ENCODE data around the gene RMND5B. TPM values are rescaled to one million over a fixed set of nuclear protein-coding genes. Genes with fewer than 3 reads are reported as not detected.

Gene RMND5B
- total and polyA plus RNA-seq, 4 donors: 24.4 to 46.1 (median 36.1) TPM

GRCh38 chr5:178187014-178187413 is 56.2 kb downstream of the RMND5B start, which contains the start of gene GMCL2:
Gene GMCL2, minus strand, starts transcription at chr5:178187371. Its CDS starts 72 bp downstream, at chr5:178187299.
- WGBS, 2 donors: 78 to 92% methylated on average over 27 of the region's 27 CpGs
- Histone ChIP-seq H3K4me3 (no peak within 1 kb of the TSS), H3K9ac (ENCODE audit: insufficient read depth in 1 of 2, low read length in 2 of 2) (no peak within 1 kb of the TSS), H3K36me3 (ENCODE audit: control insufficient read depth in 4 of 4, insufficient read depth in 4 of 4, low read length in 4 of 4) (no peaks in the 10 kb centered on the region), H3K27me3 (ENCODE audit: control insufficient read depth in 3 of 3, insufficient read depth in 3 of 3, low read length in 2 of 3) (no peaks in the 10 kb centered on the region), H3K4me1 (ENCODE audit: control insufficient read depth in 5 of 5, insufficient read depth in 5 of 5, low read length in 5 of 5) (no peaks in the 10 kb centered on the region), H3K9me3 (ENCODE audit: control insufficient read depth in 4 of 4, insufficient read depth in 3 of 4, low read length in 3 of 4) (no peaks in the 10 kb centered on the region), H3K27ac (ENCODE audit: low read depth in 1 of 2, low read length in 1 of 2) (no peak within 1 kb of the TSS)
- DNase-seq: no peak
- no peak for ATAC-seq (ENCODE audit: insufficient read depth, low FRiP score)
- TF ChIP-seq CTCF (IDR thresholded peaks at IDR 0.05; ENCODE audit: control extremely low read depth, extremely low read depth): no peak

GRCh38 chr5:178189433-178189832 is 58.6 kb downstream of the RMND5B start:
- Histone ChIP-seq H3K9me3 (ENCODE audit: control insufficient read depth in 4 of 4, insufficient read depth in 3 of 4, low read length in 3 of 4) (no peaks in the 10 kb centered on the region), H3K4me3 (no peak overlapping the region), H3K36me3 (ENCODE audit: control insufficient read depth in 4 of 4, insufficient read depth in 4 of 4, low read length in 4 of 4) (no peaks in the 10 kb centered on the region), H3K27ac (ENCODE audit: low read depth in 1 of 2, low read length in 1 of 2) (no peak overlapping the region), H3K4me1 (ENCODE audit: control insufficient read depth in 5 of 5, insufficient read depth in 5 of 5, low read length in 5 of 5) (no peaks in the 10 kb centered on the region), H3K9ac (ENCODE audit: insufficient read depth in 1 of 2, low read length in 2 of 2) (no peak overlapping the region), H3K27me3 (ENCODE audit: control insufficient read depth in 3 of 3, insufficient read depth in 3 of 3, low read length in 2 of 3) (no peaks in the 10 kb centered on the region)
- 43 to 71% methylated on average over 2 of the region's 2 CpGs for WGBS, 2 donors
- DNase-seq: no peak
- TF ChIP-seq CTCF (IDR thresholded peaks at IDR 0.05; ENCODE audit: control extremely low read depth, extremely low read depth): no peak
- no peak for ATAC-seq (ENCODE audit: insufficient read depth, low FRiP score)

GRCh38 chr5:178191661-178192060 is 60.8 kb downstream of the RMND5B start:
- TF ChIP-seq CTCF (IDR thresholded peaks at IDR 0.05; ENCODE audit: control extremely low read depth, extremely low read depth): no peak
- no peaks in the 10 kb centered on the region for H3K4me1 ChIP-seq (ENCODE audit: control insufficient read depth in 5 of 5, insufficient read depth in 5 of 5, low read length in 5 of 5)
- H3K9me3 ChIP-seq (ENCODE audit: control insufficient read depth in 4 of 4, insufficient read depth in 3 of 4, low read length in 3 of 4): no peaks in the 10 kb centered on the region
- H3K4me3 ChIP-seq: no peak overlapping the region
- DNase-seq (no peak), ATAC-seq (ENCODE audit: insufficient read depth, low FRiP score) (no peak)
- no peak overlapping the region for H3K27ac ChIP-seq (ENCODE audit: low read depth in 1 of 2, low read length in 1 of 2)
- 81 to 85% methylated on average over 4 of the region's 4 CpGs for WGBS, 2 donors
- H3K9ac ChIP-seq (ENCODE audit: insufficient read depth in 1 of 2, low read length in 2 of 2): no peak overlapping the region
- no peaks in the 10 kb centered on the region for H3K36me3 ChIP-seq (ENCODE audit: control insufficient read depth in 4 of 4, insufficient read depth in 4 of 4, low read length in 4 of 4)
- no peaks in the 10 kb centered on the region for H3K27me3 ChIP-seq (ENCODE audit: control insufficient read depth in 3 of 3, insufficient read depth in 3 of 3, low read length in 2 of 3)

- TF ChIP-seq CTCF (IDR thresholded peaks at IDR 0.05; ENCODE audit: control extremely low read depth, extremely low read depth): no peak
- no peak overlapping the region for H3K4me3 ChIP-seq
- ATAC-seq (ENCODE audit: insufficient read depth, low FRiP score) (no peak), DNase-seq (no peak)
- H3K4me1 ChIP-seq (ENCODE audit: control insufficient read depth in 5 of 5, insufficient read depth in 5 of 5, low read length in 5 of 5): no peaks in the 10 kb centered on the region
- H3K9me3 ChIP-seq (ENCODE audit: control insufficient read depth in 4 of 4, insufficient read depth in 3 of 4, low read length in 3 of 4): no peaks in the 10 kb centered on the region
- no peaks in the 10 kb centered on the region for H3K36me3 ChIP-seq (ENCODE audit: control insufficient read depth in 4 of 4, insufficient read depth in 4 of 4, low read length in 4 of 4)
- 50 to 55% methylated on average over 2 of the region's 2 CpGs for WGBS, 2 donors
- H3K27me3 ChIP-seq (ENCODE audit: control insufficient read depth in 3 of 3, insufficient read depth in 3 of 3, low read length in 2 of 3): no peaks in the 10 kb centered on the region
- no peak overlapping the region for H3K9ac ChIP-seq (ENCODE audit: insufficient read depth in 1 of 2, low read length in 2 of 2)
- no peak overlapping the region for H3K27ac ChIP-seq (ENCODE audit: low read depth in 1 of 2, low read length in 1 of 2)
Observed at GRCh38 chr5:178192244-178192643, 61.4 kb downstream of the RMND5B start.

Data from lung (tissue), 12 donors.